B cell (primary cell): Measurements from ENCODE around the gene CDK5R2. TPM values are rescaled to one million over a fixed set of nuclear protein-coding genes. Genes with fewer than 3 reads are reported as not detected.

Experiments used
- ATAC-seq: fragments of 200-7000 bp; cut with Tn5 transposase; one replicate; pipeline ENCODE4 v1.10.0; 2021; ENCODE audit warnings: low read depth, mild to moderate bottlenecking, moderate number of reproducible peaks, moderate library complexity
- CTCF ChIA-PET: fragments of 350-600 bp; sonication (Branson Sonifier 250); formaldehyde crosslinking; loops from one replicate; lab custom pipeline; 2021; ENCODE audit warnings: antibody characterized with exemption, inconsistent platforms; lab: Charles Lee
- POLR2A ChIA-PET: fragments of 350-600 bp; sonication (Branson Sonifier 250); formaldehyde crosslinking; loops from one replicate; lab custom pipeline; 2021; ENCODE audit warnings: antibody characterized with exemption; lab: Charles Lee
- DNase-seq: peaks from one replicate; pipeline ENCODE4 v3.0.0; 2013
- H2AFZ ChIP-seq: 2 replicates; pipeline ENCODE4 v1.6.1; 2012; ENCODE audit warnings: mild to moderate bottlenecking, low read depth, low read length; ENCODE audit not compliant: insufficient read depth, poor library complexity, severe bottlenecking
- H3K27ac ChIP-seq, 2 donors: 1 replicate in 1 of 2; 2 replicates in 1 of 2; pipeline ENCODE4 v1.5.1; 2012 to 2013; ENCODE audit warnings: low read length in 2 of 2, mild to moderate bottlenecking in 2 of 2, moderate library complexity in 1 of 2
- H3K27me3 ChIP-seq, 4 experiments: fragments of 200-600 bp in 1 of 4; sonication (generic) in 1 of 4; replicated peaks in 1 of 4; 1 replicate in 2 of 4; 2 replicates in 2 of 4; pipeline versions ENCODE4 v1.6.1 to v1.7.0; 2013 to 2016; ENCODE audit warnings: low read length in 3 of 4, mild to moderate bottlenecking in 2 of 4, mixed read lengths in 1 of 4, moderate library complexity in 1 of 4; ENCODE audit not compliant: insufficient read depth in 4 of 4, control insufficient read depth in 3 of 4; ENCODE audit errors: control extremely low read depth in 1 of 4
- H3K36me3 ChIP-seq, 2 experiments: replicated peaks in 1 of 2; 1 replicate in 1 of 2; 2 replicates in 1 of 2; pipeline versions ENCODE4 v1.6.1 to v1.7.1; 2013; ENCODE audit warnings: low read length in 1 of 2; ENCODE audit not compliant: insufficient read depth in 2 of 2, control insufficient read depth in 1 of 2; ENCODE audit errors: control extremely low read depth in 1 of 2, extremely low read depth in 1 of 2
- H3K4me1 ChIP-seq, 2 donors: fragments of 200-600 bp in 1 of 2; sonication (generic) in 1 of 2; 1 replicate in 1 of 2; 2 replicates in 1 of 2; pipeline versions ENCODE4 v1.5.1 to v1.6.1; 2013 to 2017; ENCODE audit warnings: low read length in 2 of 2; ENCODE audit not compliant: control insufficient read depth in 2 of 2, insufficient read depth in 2 of 2
- H3K4me2 ChIP-seq: replicated peaks from 2 replicates; pipeline ENCODE3; 2012; ENCODE audit warnings: mild to moderate bottlenecking, low read depth, low read length; ENCODE audit not compliant: poor library complexity, severe bottlenecking
- H3K4me3 ChIP-seq, 5 experiments: fragments of 200-600 bp in 1 of 5; sonication (generic) in 1 of 5; 1 replicate in 3 of 5; 2 replicates in 2 of 5; pipeline versions ENCODE4 v1.5.1 to v1.7.0; 2011 to 2016; ENCODE audit warnings: low read length in 4 of 5, mild to moderate bottlenecking in 4 of 5, low read depth in 2 of 5, control low read depth in 1 of 5, moderate library complexity in 1 of 5; ENCODE audit not compliant: insufficient read depth in 1 of 5; ENCODE audit errors: control extremely low read depth in 1 of 5, extremely low read depth in 1 of 5
- H3K79me2 ChIP-seq: fragments of 200-600 bp; sonication (generic); one replicate; pipeline ENCODE4 v1.6.0; 2016; ENCODE audit warnings: low read length; ENCODE audit not compliant: control insufficient read depth, insufficient read depth
- H3K9ac ChIP-seq: fragments of 200-600 bp; sonication (generic); 2 replicates; pipeline ENCODE4 v1.6.1; 2017; ENCODE audit warnings: mild to moderate bottlenecking, low read length, moderate library complexity
- H3K9me3 ChIP-seq, 3 donors: one replicate each; pipeline versions ENCODE4 v1.6.1 to v1.7.1; 2013; ENCODE audit warnings: low read length in 2 of 3; ENCODE audit not compliant: control insufficient read depth in 2 of 3, insufficient read depth in 1 of 3; ENCODE audit errors: control extremely low read depth in 1 of 3
- H4K20me1 ChIP-seq: 2 replicates; pipeline ENCODE4 v1.6.0; 2012; ENCODE audit warnings: mild to moderate bottlenecking, low read length; ENCODE audit not compliant: insufficient read depth, control insufficient read depth, poor library complexity, severe bottlenecking
- H3K27ac Mint-ChIP-seq: one replicate; pipeline ENCODE4 v1.8.0; 2021; ENCODE audit warnings: mixed read lengths
- H3K27me3 Mint-ChIP-seq: one replicate; pipeline ENCODE4 v1.8.0; 2021; ENCODE audit warnings: mixed read lengths
- H3K4me1 Mint-ChIP-seq: one replicate; pipeline ENCODE4 v1.8.0; 2021; ENCODE audit warnings: mixed read lengths
- H3K4me3 Mint-ChIP-seq: one replicate; pipeline ENCODE4 v1.8.0; 2021; ENCODE audit warnings: mixed read lengths
- H3K9me3 Mint-ChIP-seq: one replicate; pipeline ENCODE4 v1.8.0; 2022; ENCODE audit warnings: mixed read lengths; ENCODE audit not compliant: insufficient read depth
- CTCF ChIP-seq: fragments of 200-600 bp; IDR thresholded peaks from one replicate; pipeline ENCODE4 v1.8.0; 2022; ENCODE audit warnings: antibody characterized with exemption, mild to moderate bottlenecking
- EZH2 ChIP-seq: IDR thresholded peaks from 2 replicates; pipeline ENCODE4 v1.6.1; 2012; ENCODE audit warnings: borderline replicate concordance, low read depth, mild to moderate bottlenecking, moderate library complexity, low read length; ENCODE audit not compliant: insufficient read depth, poor library complexity, severe bottlenecking
- WGBS: methylation state at CpG from one replicate; pipeline ENCODE4 v1.1.5; 2013; ENCODE audit warnings: missing lambda C conversion rate; ENCODE audit not compliant: insufficient coverage; 5-methylcytosine and 5-hydroxymethylcytosine counted together
- intact Hi-C: fragments of 100-400 bp; cut with micrococcal nuclease; formaldehyde crosslinking; loops from one replicate; pipeline ENCODE4 v1.10.0; 2022
- polyA plus RNA-seq: library from polyadenylated mRNA; depleted of rRNA; stranded (reverse); fragments of >200 nt; gene quantifications from 2 replicates; pipeline ENCODE4 v1.2.3, GENCODE V29; 2012
- total RNA-seq, 2 donors: library from RNA; stranded (reverse); fragments of 120-200 nt in 1 of 2; gene quantifications; 1 replicate in 1 of 2; 2 replicates in 1 of 2; pipeline versions ENCODE4 v1.2.3 to v1.2.4, GENCODE V29; 2013 to 2022

CDK5R2 gene
- total and polyA plus RNA-seq, 2 donors (not counting 1 experiment from before 2014, with no cell fraction given) = not detected

GRCh38 chr2:218983263-218983933 is 23.9 kb downstream of the CDK5R2 start:
- Histone ChIP-seq H3K4me3 (no peak overlapping the region), H3K4me1 (peaks cover 37 to 72% of the 10 kb centered on the region in 2 donors), H3K79me2 (no peaks in the 10 kb centered on the region), H3K9me3 (peaks cover 0 to 40% (median 0%) of the 10 kb centered on the region in 3 donors), H3K4me2 (no peak overlapping the region), H3K36me3 (no peaks in the 10 kb centered on the region), H3K27me3 (peaks cover 0 to 88% (median 56%) of the 10 kb centered on the region in 4 experiments), H3K27ac (no peak overlapping the region), H3K9ac (no peak overlapping the region), H4K20me1 (no peaks in the 10 kb centered on the region), H2AFZ (no peak overlapping the region)
- no peak for ATAC-seq
- WGBS = 14% methylated on average over 23 of the region's 23 CpGs
- Mint-ChIP-seq H3K9me3 (no peaks in the 10 kb centered on the region), H3K27me3 (peaks cover 64% of the 10 kb centered on the region), H3K4me3 (peak overlapping the region; percentile 11), H3K4me1 (peaks cover 31% of the 10 kb centered on the region), H3K27ac (no peak overlapping the region)
- intact Hi-C loops = loop anchor here (5.0 kb wide), 3 partner anchors 86 to 131 kb away; no protein-coding TSS in a partner anchor
- ChIA-PET CTCF (interaction anchor here (1.0 to 1.9 kb wide), 3 partner anchors 12 to 129 kb away, joined by 3 to 8 read pairs (median 5); partner anchors contain the start of gene CDK5R2), POLR2A (no interaction called here)
- peak; percentile 39 for DNase-seq
- no peak for TF ChIP-seq CTCF
- no peak for TF ChIP-seq EZH2

GRCh38 chr2:218983934-218984238 is 24.4 kb downstream of the CDK5R2 start:
- Mint-ChIP-seq H3K27me3 (peaks cover 63% of the 10 kb centered on the region), H3K4me1 (peaks cover 31% of the 10 kb centered on the region), H3K4me3 (no peak overlapping the region), H3K9me3 (no peaks in the 10 kb centered on the region), H3K27ac (no peak overlapping the region)
- peaks cover 0 to 89% (median 58%) of the 10 kb centered on the region in 4 experiments for H3K27me3 ChIP-seq
- H3K4me1 ChIP-seq = peaks cover 37 to 72% of the 10 kb centered on the region in 2 donors
- WGBS = 9% methylated on average over 10 of the region's 10 CpGs
- DNase-seq = no peak
- H2AFZ ChIP-seq = no peak overlapping the region
- ATAC-seq = no peak
- H3K4me3 ChIP-seq = no peak overlapping the region
- no peaks in the 10 kb centered on the region for H3K36me3 ChIP-seq
- H4K20me1 ChIP-seq = no peaks in the 10 kb centered on the region
- TF ChIP-seq EZH2 (no peak), CTCF (no peak)
- no peak overlapping the region for H3K9ac ChIP-seq
- H3K4me2 ChIP-seq = peak overlapping the region; percentile 46
- peaks cover 0 to 40% (median 0%) of the 10 kb centered on the region in 3 donors for H3K9me3 ChIP-seq
- POLR2A ChIA-PET = no interaction called here
- intact Hi-C loops = loop anchor here (5.0 kb wide), 3 partner anchors 87 to 132 kb away; no protein-coding TSS in a partner anchor
- no peaks in the 10 kb centered on the region for H3K79me2 ChIP-seq
- no peak overlapping the region for H3K27ac ChIP-seq
- CTCF ChIA-PET = interaction anchor here (1.0 kb wide), 1 partner anchor 24 kb away, joined by 3 read pairs; the partner anchor contains the start of gene CDK5R2
